GM19239 (cell line): ENCODE measurements around the gene RIN3.

Experiments used
- DNase-seq: peaks from one replicate; pipeline ENCODE4 v3.0.0; 2011; ENCODE audit warnings: low spot score; ENCODE audit not compliant: insufficient read length
- FAIRE-seq: peaks from 2 replicates; lab custom pipeline; 2011; peaks lifted over from hg19 to GRCh38; lab: Jason Lieb, UNC

RIN3 gene

GRCh38 chr14:92589213-92589852 is 75.8 kb downstream of the RIN3 start:
- peak; percentile 88 for FAIRE-seq
- DNase-seq: no peak

DNA sequence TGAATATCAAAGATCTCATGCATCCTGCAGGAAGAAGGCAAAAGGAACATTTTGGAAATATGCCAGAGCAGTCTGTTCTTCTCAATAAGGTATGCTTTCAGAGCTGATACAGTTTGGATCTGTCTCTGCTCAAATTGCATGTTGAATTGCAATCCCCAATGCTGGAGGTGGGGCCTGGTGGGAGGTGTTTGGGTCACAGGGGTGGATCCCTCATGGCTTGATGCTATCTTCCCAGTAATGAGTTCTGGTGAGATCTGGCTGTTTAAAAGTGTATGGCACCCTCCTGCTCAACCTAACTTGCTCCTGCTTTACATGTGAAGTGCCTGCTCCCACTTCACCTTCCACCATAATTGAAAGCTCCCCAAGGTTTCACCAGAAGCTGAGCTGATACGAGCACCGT is 76.6 kb downstream of the RIN3 start:
- no peak for DNase-seq
- peak; percentile 52 for FAIRE-seq

DNA sequence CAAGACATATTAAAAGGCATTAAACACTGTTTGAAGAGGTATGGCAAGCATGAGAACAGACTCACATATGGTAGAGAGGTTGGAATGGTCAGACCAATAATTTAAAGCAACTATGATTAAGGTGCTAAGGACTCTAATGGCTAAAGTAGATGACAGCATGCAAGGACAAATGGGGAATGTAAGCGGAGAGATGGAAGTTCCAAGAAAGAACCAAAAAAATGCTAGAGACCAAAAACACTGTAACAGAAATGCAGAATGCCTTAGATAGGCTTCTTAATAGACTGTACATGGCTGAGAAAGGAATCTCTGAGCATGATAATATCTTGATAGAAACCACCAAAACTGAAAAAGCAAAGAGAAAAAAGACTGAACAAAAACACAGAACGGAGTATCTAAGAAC is 77.4 kb downstream of the RIN3 start:
- FAIRE-seq (peak; percentile 53), DNase-seq (no peak)

DNA sequence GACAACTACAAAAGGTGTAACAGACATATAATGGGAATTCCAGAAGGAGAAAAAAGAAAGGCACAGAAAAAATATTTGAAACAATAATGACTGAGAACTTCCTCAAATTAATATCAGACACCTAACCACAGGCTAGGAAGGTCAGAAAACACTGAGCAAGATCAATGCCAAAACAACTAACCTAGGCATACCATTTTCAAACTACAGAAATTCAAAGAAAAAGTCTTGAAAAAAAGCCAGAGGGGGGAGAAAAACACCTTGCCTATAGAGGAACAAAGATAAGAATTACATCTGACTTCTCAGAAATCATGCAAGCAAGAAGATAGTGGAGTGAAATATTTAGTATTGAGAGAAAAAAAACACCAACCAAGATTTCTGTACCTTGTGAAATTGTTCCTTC is 77.8 kb downstream of the RIN3 start:
- DNase-seq (no peak), FAIRE-seq (no peak)

DNA sequence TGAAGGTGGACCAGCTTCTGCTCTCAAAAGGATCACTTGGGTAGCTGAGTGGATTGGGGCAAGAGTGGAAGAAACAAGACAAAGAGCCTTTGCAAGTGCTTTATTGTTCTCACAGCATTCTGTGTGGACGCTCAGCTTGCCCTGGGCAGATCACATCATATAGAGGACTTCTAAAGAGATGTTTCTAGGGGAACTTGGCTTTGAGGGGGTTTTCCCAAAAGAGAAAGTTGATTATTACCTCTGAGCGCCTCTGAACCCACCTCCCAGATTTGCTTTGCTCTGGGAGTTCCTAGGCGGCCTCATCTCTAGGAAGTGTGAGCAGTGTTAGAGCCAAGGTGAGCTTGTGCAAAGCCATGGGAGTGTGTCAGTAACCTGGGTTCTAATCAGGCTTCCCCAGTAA is 81.7 kb downstream of the RIN3 start:
- peak; percentile 18 for FAIRE-seq
- no peak for DNase-seq

- no peak for DNase-seq
- FAIRE-seq: no peak
These were observed 82.8 kb downstream of the RIN3 start for GRCh38 chr14:92596331-92596907.

DNA sequence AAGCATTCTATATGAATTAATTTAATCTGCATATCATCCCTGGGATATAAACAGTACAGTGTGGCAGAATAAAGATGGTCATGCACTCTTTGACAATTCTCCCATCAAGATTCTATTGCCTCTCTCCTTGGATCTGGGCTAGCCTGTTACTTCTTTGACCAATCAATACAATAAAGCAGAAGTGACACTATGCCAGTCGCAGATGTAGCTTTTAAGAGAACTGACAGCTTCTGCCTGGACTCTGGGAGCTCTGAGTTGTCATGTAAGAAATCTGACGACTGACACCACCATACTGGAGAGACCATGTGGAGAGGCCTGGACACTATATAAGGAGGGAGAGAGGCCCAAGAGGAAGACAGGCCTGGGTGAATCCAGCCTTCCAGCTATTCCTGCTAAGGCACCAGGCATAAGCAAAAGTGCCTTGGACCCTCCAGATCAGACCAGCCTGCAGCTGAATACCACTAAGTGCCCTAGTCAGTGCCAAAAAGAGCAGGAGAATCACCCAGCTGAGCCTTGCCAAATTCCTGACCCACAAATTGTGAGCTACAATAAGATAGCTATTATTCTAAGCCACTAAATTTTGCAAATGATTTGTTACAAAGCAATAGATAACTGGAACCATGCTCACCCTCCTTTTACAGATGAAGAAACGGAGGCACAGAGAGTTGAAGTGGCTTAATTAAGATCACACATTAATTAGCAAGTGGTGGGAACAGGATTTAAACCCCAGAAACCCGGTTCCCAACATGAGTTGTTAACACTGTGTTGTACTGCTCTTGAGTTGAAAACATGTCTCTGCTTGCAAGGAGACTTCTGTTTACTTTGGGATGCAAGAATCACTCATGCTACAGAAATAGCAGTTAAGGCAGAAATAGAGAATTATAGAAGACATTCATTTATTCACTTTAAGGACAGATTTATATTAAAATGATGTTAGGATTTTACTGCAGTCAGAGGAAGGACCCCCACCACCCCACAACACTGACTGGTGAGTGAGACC is 84.6 kb downstream of the RIN3 start:
- DNase-seq: no peak
- no peak for FAIRE-seq

GRCh38 chr14:92599811-92600210 is 86.2 kb downstream of the RIN3 start:
- no peak for FAIRE-seq
- DNase-seq: no peak

- no peak for DNase-seq
- peak; percentile 47 for FAIRE-seq
These were observed 86.9 kb downstream of the RIN3 start for GRCh38 chr14:92600318-92601053.

DNA sequence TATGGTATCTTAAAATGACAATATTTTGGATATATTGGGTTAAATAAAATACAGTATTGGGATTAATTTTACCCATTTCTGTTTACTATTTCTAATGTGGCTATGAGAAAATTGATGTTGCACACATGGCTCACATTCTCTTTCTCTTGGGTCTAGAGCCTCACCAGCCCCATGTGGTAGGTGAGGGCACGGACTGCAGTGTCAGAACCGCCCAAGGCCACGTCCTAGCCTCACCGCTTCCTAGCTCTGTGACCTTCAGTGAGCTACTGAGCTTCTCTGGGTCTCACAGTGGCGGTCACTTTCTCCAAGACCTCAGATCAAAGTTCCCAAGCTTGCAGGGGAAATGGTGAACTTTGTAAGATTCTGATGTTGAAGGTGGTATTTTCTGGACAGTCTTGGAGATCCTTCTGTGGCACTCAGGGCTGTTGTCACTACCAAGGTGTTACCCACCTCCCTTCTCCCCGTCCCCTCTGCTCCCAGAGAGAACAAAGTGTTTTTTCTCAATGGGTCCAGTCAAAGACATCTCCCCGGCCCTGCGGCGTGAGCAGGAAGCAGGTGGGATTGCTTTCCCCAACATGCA is 87.6 kb downstream of the RIN3 start:
- no peak for FAIRE-seq
- no peak for DNase-seq

GRCh38 chr14:92601757-92602417 is 88.3 kb downstream of the RIN3 start:
- FAIRE-seq (no peak), DNase-seq (no peak)

DNA sequence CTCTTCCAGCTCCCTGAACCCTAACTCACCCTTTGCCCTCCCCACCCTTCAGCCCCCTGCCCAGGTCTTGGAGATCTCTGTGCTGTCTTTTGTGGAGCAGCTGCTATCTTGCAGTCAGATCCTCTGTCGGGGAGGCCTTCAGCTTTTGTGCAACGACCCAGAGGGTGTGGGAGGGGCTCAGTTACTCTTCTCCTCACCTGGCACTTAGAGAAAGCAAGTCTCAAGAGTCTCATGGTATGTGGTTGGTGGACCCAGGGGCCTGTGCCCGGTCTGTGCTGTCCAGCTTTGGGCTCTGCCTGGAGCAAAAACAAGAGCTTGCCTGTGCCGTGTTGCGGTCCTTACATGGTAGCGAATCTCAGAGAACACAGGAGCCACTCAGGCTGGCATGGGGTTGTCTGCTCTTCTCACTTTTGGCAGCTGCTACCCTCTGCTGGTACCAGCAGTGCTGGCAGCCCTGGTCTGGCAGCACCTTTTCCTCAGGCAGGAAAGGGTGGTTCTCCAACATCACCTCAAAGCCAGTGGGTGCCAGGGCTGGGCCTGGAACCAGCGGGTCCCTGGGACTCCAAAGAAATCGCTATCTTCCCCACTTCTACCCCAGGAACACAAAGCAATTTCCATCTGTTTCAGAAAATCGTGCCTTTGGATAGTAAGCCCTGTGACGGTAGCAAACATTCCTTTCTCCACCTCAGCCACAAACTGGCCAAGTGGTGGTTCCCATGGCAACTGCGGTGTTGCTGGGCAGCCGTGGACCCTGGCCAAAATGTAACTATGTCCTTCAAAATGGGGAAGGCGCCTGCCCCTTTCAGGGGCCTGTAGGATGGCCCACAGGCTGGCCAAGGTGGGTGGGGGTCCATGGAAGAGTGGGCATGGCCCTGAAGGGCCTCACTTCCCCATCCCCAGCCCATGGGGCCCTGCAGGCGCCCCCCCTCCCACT is 90.0 kb downstream of the RIN3 start:
- no peak for DNase-seq
- no peak for FAIRE-seq

DNA sequence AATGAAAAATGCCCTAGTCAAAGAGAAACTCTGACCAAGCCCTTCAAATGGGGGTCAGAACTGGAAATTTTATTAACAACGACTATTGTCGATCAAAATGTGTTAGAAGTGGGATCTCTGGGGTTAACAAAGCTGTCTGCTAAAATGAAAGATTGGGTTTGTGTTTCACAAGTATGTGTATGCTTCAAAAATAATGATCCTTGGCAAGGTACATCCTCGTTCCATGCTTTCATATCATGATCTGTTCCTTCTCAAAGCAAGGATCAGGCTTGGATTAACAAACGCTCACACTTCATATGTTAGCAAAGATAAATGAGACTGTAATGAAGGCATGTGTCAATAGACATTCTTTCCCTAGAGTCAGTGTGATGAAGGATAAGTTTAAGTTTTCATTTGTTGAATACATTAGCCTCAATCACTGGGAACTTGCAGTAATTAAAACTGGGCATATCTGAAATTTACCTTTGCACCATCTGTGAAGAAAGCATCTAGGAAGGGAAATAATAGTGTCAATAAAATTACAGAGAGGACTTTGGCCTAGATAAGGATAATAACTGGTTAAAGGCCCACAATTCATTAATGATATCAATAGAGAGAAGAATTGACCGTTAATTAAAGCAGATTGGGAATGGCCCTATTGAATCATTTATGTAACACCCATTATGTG is 91.8 kb downstream of the RIN3 start:
- no peak for DNase-seq
- FAIRE-seq: no peak

GRCh38 chr14:92607251-92607650 is 93.7 kb downstream of the RIN3 start:
- FAIRE-seq: no peak
- DNase-seq: no peak

- DNase-seq: no peak
- no peak for FAIRE-seq
These were observed 94.3 kb downstream of the RIN3 start for GRCh38 chr14:92607702-92608429.

DNA sequence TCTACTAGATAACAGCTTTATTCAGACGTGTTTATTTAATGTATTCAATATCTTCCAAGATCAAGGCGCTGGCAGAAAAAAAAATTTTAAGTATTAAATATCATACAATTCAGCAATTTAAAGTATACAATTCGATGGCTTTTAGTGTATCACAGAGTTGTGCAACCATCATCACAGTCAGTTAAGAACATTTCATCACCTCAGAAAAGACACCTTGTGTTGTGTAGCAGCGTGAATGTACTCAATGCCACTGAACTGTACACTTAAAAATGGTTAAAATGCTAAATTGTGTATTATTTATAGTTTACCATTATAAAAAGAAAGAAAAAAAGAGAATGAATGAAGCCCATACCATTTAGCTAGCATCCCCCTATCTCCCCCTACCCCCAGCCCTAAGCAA is 96.4 kb downstream of the RIN3 start:
- FAIRE-seq (no peak), DNase-seq (no peak)

DNA sequence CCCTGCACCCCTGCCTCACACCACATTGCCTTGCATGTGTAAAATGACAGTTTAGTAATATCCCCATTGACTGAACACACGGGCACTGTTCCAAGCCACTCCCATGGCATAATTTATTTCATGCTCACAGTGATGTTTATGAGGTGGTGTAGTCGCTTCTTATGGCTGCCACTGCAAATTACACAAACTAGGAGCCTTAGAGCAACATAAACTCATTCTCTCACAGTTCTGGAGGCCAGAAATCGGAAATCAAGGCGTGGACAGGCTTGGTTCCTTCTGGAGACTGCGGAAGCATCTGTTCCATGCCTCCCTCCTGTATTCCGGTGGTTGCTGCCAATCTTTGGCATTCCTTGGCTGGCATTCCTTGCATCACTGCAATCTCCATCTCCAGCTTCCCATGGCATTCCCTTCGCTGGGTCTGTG is 97.3 kb downstream of the RIN3 start:
- FAIRE-seq (no peak), DNase-seq (no peak)
